Measurements from ENCODE around the gene PKIG.

- TF ChIP-seq PAX5 (IDR thresholded peaks at IDR 0.05; ENCODE audit: insufficient read depth, low read length, severe bottlenecking) (no peak), POLR2A (IDR thresholded peaks at IDR 0.05; ENCODE audit: low read depth, low read length) (no peak), TAF1 (IDR thresholded peaks at IDR 0.05; ENCODE audit: low read depth, low read length) (no peak)
Observed at GRCh38 chr20:44637042-44637441, 54.7 kb downstream of the PKIG start.

Measured in GM12891 (cell line).